ENCODE measurements around the gene TOPORS.

TOPORS gene

DNA sequence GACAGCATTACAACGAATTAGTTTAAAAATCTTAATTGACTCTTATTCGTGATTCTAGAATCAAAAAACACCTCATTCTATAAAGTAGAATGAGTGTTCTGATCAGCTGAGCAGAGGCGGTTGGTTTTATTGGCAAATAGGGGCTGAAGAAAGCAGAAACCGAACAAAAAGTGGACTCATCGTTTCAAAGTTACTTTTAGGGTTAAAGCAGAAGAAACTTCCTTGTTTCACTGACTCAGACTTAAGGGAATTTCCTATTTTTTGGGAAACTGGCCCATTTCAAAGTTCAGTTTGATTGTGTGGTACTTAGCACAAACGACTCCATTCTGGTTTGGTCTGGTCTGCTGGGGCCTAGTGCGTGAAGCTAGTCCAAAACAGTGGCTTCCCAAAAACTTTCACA is 21.4 kb upstream of the TOPORS start:
- Histone ChIP-seq H2AFZ (ENCODE audit: low read length) (peak overlapping the region; percentile 81; the same call in 1 of the 2 replicates), H3K9ac (ENCODE audit: low read depth, low read length, poor library complexity, severe bottlenecking) (peak overlapping the region; percentile 85), H3K4me3 (ENCODE audit: low read length, poor library complexity, severe bottlenecking) (peak overlapping the region; percentile 92), H3K9me2 (replicated peaks; ENCODE audit: low read depth, low read length) (no peaks in the 10 kb centered on the region), H3K27me3 (ENCODE audit: insufficient read depth, low read length, poor library complexity, severe bottlenecking) (no peaks in the 10 kb centered on the region), H3K36me3 (ENCODE audit: insufficient read depth, low read length) (no peaks in the 10 kb centered on the region), H3K79me2 (ENCODE audit: insufficient read depth, low read length) (peaks cover 39% of the 10 kb centered on the region), H3K4me1 (ENCODE audit: insufficient read depth, low read length, poor library complexity, severe bottlenecking) (peaks cover 30% of the 10 kb centered on the region), H4K20me1 (ENCODE audit: insufficient read depth, low read length, poor library complexity, severe bottlenecking) (peaks cover 15% of the 10 kb centered on the region), H3K9me3 (ENCODE audit: insufficient read depth, low read depth, low read length) (no peaks in the 10 kb centered on the region), H3K4me2 (ENCODE audit: low read depth, low read length, poor library complexity, severe bottlenecking) (peak overlapping the region; percentile 86), H3F3A (ENCODE audit: low read depth) (peaks cover 5% of the 10 kb centered on the region; the same call in 1 of the 2 replicates)
- TF ChIP-seq CTCF (conservative IDR thresholded peaks at IDR 0.05; ENCODE audit: low read length) (no peak), EZH2phosphoT487 (IDR thresholded peaks at IDR 0.05; ENCODE audit: borderline replicate concordance) (no peak)

DNA sequence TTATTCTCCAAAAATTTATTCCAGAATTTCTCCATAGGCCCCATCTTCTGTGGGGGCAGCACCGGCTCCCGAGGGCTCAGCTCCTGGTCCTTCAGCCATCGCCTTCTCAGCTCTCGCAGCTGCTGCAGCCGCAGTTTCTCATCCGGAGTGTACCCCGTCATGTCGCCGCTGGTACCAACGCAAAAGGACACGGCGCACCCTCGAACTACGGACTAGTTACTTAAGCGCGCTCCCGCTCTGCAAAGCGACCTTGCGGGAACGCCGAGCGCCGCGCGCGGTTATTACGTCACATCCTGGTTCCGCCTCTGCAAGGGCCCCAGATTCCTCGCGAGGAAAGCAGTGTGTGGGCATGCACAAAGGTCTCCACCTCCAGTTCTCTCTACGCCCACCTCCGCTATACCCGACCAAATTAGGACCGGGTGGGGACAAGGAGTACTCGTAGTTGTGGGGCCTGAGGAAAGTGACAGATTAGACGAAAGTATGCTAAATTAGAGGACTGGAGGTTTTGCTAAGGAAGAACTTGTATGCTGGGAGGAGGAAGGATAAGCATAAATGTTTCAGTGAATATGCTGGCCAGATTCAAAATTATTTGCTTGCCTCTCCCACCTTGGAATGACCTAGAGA is 20.6 kb upstream of the TOPORS start, which contains the start of gene NDUFB6:
Gene NDUFB6 (minus strand): TSS at position 260 of the 624 bp plus-strand sequence. CDS start 99 bp downstream, at position 161.
- Histone ChIP-seq H3F3A (ENCODE audit: low read depth) (peaks cover 5% of the 10 kb centered on the region; the same call in 1 of the 2 replicates), H3K4me1 (ENCODE audit: insufficient read depth, low read length, poor library complexity, severe bottlenecking) (peaks cover 30% of the 10 kb centered on the region), H2AFZ (ENCODE audit: low read length) (peak within 1 kb of the TSS; percentile 83), H3K9me3 (ENCODE audit: insufficient read depth, low read depth, low read length) (no peaks in the 10 kb centered on the region), H4K20me1 (ENCODE audit: insufficient read depth, low read length, poor library complexity, severe bottlenecking) (peaks cover 15% of the 10 kb centered on the region), H3K4me3 (ENCODE audit: low read length, poor library complexity, severe bottlenecking) (peak within 1 kb of the TSS; percentile 92), H3K9me2 (replicated peaks; ENCODE audit: low read depth, low read length) (no peaks in the 10 kb centered on the region), H3K27me3 (ENCODE audit: insufficient read depth, low read length, poor library complexity, severe bottlenecking) (no peaks in the 10 kb centered on the region), H3K9ac (ENCODE audit: low read depth, low read length, poor library complexity, severe bottlenecking) (peak within 1 kb of the TSS; percentile 85), H3K79me2 (ENCODE audit: insufficient read depth, low read length) (peaks cover 43% of the 10 kb centered on the region), H3K4me2 (ENCODE audit: low read depth, low read length, poor library complexity, severe bottlenecking) (peak within 1 kb of the TSS; percentile 86), H3K36me3 (ENCODE audit: insufficient read depth, low read length) (no peaks in the 10 kb centered on the region)
- no peak for TF ChIP-seq EZH2phosphoT487 (IDR thresholded peaks at IDR 0.05; ENCODE audit: borderline replicate concordance)
- TF ChIP-seq CTCF (conservative IDR thresholded peaks at IDR 0.05; ENCODE audit: low read length), result no peak

GRCh38 chr9:32571969-32572899 is 19.8 kb upstream of the TOPORS start:
- Histone ChIP-seq H3K4me1 (ENCODE audit: insufficient read depth, low read length, poor library complexity, severe bottlenecking) (peaks cover 30% of the 10 kb centered on the region), H3K9me3 (ENCODE audit: insufficient read depth, low read depth, low read length) (no peaks in the 10 kb centered on the region), H3K27me3 (ENCODE audit: insufficient read depth, low read length, poor library complexity, severe bottlenecking) (no peaks in the 10 kb centered on the region), H3K4me3 (ENCODE audit: low read length, poor library complexity, severe bottlenecking) (peak overlapping the region; percentile 92), H3K79me2 (ENCODE audit: insufficient read depth, low read length) (peaks cover 46% of the 10 kb centered on the region), H3F3A (ENCODE audit: low read depth) (peaks cover 5% of the 10 kb centered on the region; the same call in 1 of the 2 replicates), H2AFZ (ENCODE audit: low read length) (peak overlapping the region; percentile 83), H3K36me3 (ENCODE audit: insufficient read depth, low read length) (no peaks in the 10 kb centered on the region), H3K9ac (ENCODE audit: low read depth, low read length, poor library complexity, severe bottlenecking) (peak overlapping the region; percentile 85), H3K4me2 (ENCODE audit: low read depth, low read length, poor library complexity, severe bottlenecking) (peak overlapping the region; percentile 86), H4K20me1 (ENCODE audit: insufficient read depth, low read length, poor library complexity, severe bottlenecking) (peaks cover 15% of the 10 kb centered on the region), H3K9me2 (replicated peaks; ENCODE audit: low read depth, low read length) (no peaks in the 10 kb centered on the region)
- no peak for TF ChIP-seq EZH2phosphoT487 (IDR thresholded peaks at IDR 0.05; ENCODE audit: borderline replicate concordance)
- peak; percentile 87 for TF ChIP-seq CTCF (conservative IDR thresholded peaks at IDR 0.05; ENCODE audit: low read length)

Data from Loucy (cell line).